AG10803 (cell line): ENCODE measurements around the gene SELENOK.

ENCODE experiments used
- DNase-seq: peaks from one replicate; pipeline ENCODE4 v3.0.0; 2010; ENCODE audit warnings: low read depth
- H3K4me3 ChIP-seq: 2 replicates; pipeline ENCODE4 v1.5.1; 2011; ENCODE audit warnings: mild to moderate bottlenecking, low read length, control low read depth
- CTCF ChIP-seq: conservative IDR thresholded peaks from 2 replicates; pipeline ENCODE4 v1.5.1; 2011; ENCODE audit warnings: mild to moderate bottlenecking, low read length, control low read depth, inconsistent platforms

Gene SELENOK

DNA sequence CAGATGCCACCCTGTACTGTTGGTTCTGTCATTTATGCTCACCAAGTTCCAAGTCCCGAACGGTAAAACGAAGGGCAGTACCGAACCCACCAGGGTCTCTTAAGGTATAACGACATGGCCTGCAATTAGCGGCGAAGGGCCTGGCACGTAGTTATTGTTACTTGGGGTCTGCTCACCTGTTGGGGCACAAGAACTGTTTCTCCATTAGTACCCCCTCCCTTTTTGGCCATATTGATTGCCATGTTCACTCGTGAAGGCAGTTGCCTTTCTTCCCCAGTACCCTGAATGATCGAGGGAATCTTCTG is 44.9 kb downstream of the SELENOK start:
- no peak for TF ChIP-seq CTCF
- no peak overlapping the region; the same call in 1 of the 2 replicates for H3K4me3 ChIP-seq
- DNase-seq = no peak

GRCh38 chr3:53846134-53846850 is 45.4 kb downstream of the SELENOK start, which contains the start of the genes CHDH and IL17RB:
TSS of gene CHDH (minus strand) at chr3:53846419. CDS start at chr3:53824008, 22,411 bp downstream.
TSS of gene IL17RB (plus strand) at chr3:53846568. CDS start at chr3:53846589, 21 bp downstream.
- DNase-seq = no peak
- TF ChIP-seq CTCF = no peak
- peak within 1 kb of the TSS; percentile 61 for H3K4me3 ChIP-seq

DNA sequence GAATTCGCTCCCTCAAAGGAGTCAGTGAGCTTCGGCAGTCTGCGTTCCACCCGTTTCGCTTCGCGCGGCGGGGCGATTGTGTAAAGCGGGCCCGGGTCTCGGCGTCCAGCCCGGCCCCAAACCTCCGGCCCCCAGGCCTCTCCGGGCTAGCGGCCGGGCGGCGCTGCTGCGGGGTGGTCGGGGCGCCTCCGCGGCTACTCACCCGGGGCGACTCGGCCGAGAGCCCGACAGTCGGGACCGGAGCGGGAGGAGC is 45.9 kb downstream of the SELENOK start:
- DNase-seq = no peak
- H3K4me3 ChIP-seq = peak overlapping the region; percentile 61
- TF ChIP-seq CTCF = no peak

GRCh38 chr3:53845103-53845880 is 46.4 kb downstream of the SELENOK start:
- peak overlapping the region; percentile 61 for H3K4me3 ChIP-seq

DNA sequence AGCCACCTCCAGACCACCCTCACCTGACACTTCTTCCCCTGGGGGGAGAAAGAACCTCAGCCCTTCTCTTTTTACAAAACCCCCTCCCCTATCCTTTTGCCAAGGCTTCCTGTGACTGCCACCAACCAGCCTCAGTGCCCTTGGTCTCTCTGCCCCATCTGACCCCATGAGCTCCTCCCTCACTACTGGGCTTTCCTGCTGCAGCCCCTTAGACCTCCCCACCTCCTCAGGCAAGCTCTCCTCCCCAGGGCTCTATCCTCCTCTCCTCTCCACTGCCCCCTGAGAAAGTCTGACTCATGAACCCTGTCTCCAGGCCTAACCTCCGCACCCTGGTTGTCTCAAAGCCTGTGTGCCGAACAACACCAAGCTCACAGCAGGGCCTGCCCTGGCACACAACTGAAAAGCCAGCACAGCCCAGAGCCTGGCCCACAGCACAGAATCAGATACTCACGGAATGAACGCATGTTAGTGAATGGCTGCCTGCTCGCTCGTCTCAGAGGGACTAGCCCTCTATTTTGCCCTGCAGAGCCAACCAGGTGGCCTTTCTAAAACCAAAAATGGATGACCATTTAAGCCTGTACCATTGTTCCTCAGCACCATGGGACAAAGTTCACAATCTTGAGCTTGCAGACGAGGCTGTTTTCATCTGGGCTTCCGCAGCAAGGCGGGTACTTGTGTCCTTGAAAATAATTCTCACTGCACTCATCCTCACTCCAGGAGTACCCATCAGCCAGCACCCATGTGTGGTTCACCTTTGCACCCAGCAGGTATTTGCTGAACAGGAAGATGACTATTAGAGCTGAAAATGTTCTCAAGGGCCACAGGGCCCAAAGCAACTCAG is 47.2 kb downstream of the SELENOK start:
- no peak for DNase-seq
- TF ChIP-seq CTCF = no peak
- no peak overlapping the region for H3K4me3 ChIP-seq

More at GRCh38 chr3:53845103-53845880, 46.4 kb downstream of the SELENOK start:
- DNase-seq = peak; percentile 28
- TF ChIP-seq CTCF = peak; percentile 33

DNA sequence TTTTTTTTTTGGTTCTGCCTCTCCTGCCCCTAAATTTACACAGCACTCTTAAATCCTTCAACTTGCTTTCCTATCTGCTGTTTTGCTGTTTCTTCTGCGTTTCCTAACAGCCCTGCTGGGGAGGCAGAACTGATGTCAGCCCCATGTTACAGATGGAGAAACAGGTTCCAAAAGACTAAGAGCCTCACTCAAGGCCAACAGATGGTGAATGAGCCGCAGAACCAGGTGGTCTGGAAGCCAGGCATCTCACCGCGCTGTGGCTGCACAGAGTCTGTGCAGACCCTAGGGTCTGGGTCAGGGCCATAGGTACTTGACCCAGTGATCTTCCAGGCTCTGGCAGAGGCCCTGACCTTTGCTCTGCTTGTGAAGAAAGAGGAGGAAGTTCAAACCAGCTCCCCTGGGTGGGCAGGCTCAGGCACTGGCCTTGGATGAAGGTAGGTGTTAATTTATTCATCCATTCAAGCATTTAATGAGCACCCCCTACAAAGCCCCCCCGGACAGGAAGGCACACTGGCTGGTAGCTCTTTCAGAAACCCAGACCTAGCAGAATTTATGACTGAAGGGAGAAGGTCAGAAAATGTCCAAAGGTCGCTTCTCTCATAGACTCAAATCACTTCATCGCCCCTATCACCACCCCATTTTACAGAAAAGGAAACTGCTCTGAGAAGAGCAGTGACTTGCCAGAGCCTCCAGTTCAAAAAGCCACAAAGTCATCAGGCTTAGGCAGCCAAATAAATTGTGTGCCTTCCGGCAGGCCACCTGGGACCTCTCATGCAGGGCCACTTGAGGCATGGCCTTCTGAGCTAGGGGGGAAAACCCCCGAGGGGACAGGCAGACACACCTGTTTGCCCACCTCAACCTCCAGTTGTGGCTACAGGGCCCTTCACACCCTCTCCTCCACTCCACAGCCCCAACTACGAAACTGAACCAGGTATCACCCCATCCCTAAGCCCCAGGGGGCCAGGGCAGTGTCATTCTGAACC is 48.2 kb downstream of the SELENOK start:
- TF ChIP-seq CTCF = no peak
- no peak overlapping the region for H3K4me3 ChIP-seq
- DNase-seq = no peak
